Activated T-cell treated with anti-CD3 and anti-CD28 coated beads, Interleukin-2, amount 50 U/mL, for 72 hours (primary cell): Measurements from ENCODE around the gene INHBB. TPM values are rescaled to one million over a fixed set of nuclear protein-coding genes. Genes with fewer than 3 reads are reported as not detected.
"Not testable (repeated sequence)": the region's sequence is repeated elsewhere in the genome, so short reads cannot be mapped to it uniquely, and the experiment has no call there.

ENCODE experiments used
- ATAC-seq, 2 donors: fragments of 150-1000 bp; cut with Tn5 transposase; replicated peaks in 1 of 2; 2 replicates each; pipeline ENCODE4 v1.10.0; 2021; ENCODE audit warnings: moderate library complexity in 2 of 2, mild to moderate bottlenecking in 1 of 2
- DNase-seq, 2 donors: peaks; one replicate each; pipeline ENCODE4 v3.0.0; 2021 to 2022; ENCODE audit warnings: mixed read lengths in 1 of 2
- H3K27ac Mint-ChIP-seq: one replicate; pipeline ENCODE4 v1.8.0; 2022; ENCODE audit warnings: mild to moderate bottlenecking, moderate library complexity, mixed read lengths
- H3K27me3 Mint-ChIP-seq: one replicate; pipeline ENCODE4 v1.8.0; 2022; ENCODE audit warnings: low read depth, mixed read lengths
- H3K36me3 Mint-ChIP-seq, 2 donors: one replicate each; pipeline ENCODE4 v1.8.0; 2022; ENCODE audit warnings: mixed read lengths in 2 of 2, mild to moderate bottlenecking in 1 of 2; ENCODE audit not compliant: insufficient read depth in 2 of 2
- H3K4me1 Mint-ChIP-seq: one replicate; pipeline ENCODE4 v1.8.0; 2022; ENCODE audit warnings: low read depth, mixed read lengths
- H3K4me3 Mint-ChIP-seq, 2 donors: one replicate each; pipeline ENCODE4 v1.8.0; 2022; ENCODE audit warnings: mild to moderate bottlenecking in 2 of 2, mixed read lengths in 2 of 2, moderate library complexity in 2 of 2
- H3K9me3 Mint-ChIP-seq, 2 donors: one replicate each; pipeline ENCODE4 v1.8.0; 2022; ENCODE audit warnings: mixed read lengths in 2 of 2
- total RNA-seq, 2 donors: library from RNA; stranded (reverse); gene quantifications; one replicate each; pipeline ENCODE4 v1.2.3, GENCODE V29; 2022

Gene INHBB
- total RNA-seq, 2 donors from 2014 or later = not detected

DNA sequence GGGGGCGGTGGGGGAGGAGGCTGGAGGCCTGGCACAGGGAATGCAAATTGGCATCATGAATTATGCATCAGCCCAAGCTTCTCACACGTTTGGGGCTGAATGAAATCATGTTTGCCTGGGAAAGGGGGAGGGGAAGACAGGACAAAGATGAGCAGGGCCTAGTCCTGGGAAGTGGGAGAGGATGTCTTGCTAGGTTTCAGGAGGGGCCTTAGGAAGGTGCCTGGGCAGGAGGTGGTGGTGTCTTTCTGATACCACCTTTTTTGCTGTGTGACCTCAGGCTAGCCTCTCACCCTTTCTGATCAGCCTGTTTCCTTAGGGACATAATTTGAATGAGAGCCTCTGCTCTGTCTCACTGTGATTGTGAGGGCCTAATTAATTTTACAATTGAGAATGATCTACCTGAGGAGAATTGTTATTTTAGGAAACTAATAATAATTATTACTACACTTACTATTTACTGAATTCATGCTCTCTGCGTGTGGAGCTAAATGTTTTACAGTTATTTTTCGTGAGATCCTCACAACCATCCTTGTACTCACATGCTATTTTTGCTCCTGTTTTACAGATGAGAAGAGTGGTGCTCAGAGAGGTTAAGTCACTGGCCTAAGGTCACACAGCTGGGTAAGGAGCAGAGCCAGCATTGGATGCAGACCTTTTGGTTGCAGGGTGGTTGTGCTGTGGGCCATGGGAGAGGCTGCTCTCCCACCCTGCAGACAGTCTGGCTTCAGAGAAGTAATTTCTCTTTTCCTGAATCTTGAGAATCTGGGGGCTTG, 39.6 kb downstream of the INHBB start:
- no peaks in the 10 kb centered on the region for H3K27me3 Mint-ChIP-seq
- no peak overlapping the region for H3K4me3 Mint-ChIP-seq
- no peaks in the 10 kb centered on the region for H3K9me3 Mint-ChIP-seq
- no peak for DNase-seq
- ATAC-seq = no peak
- no peaks in the 10 kb centered on the region for H3K36me3 Mint-ChIP-seq
- no peak overlapping the region for H3K27ac Mint-ChIP-seq
- no peaks in the 10 kb centered on the region for H3K4me1 Mint-ChIP-seq

DNA sequence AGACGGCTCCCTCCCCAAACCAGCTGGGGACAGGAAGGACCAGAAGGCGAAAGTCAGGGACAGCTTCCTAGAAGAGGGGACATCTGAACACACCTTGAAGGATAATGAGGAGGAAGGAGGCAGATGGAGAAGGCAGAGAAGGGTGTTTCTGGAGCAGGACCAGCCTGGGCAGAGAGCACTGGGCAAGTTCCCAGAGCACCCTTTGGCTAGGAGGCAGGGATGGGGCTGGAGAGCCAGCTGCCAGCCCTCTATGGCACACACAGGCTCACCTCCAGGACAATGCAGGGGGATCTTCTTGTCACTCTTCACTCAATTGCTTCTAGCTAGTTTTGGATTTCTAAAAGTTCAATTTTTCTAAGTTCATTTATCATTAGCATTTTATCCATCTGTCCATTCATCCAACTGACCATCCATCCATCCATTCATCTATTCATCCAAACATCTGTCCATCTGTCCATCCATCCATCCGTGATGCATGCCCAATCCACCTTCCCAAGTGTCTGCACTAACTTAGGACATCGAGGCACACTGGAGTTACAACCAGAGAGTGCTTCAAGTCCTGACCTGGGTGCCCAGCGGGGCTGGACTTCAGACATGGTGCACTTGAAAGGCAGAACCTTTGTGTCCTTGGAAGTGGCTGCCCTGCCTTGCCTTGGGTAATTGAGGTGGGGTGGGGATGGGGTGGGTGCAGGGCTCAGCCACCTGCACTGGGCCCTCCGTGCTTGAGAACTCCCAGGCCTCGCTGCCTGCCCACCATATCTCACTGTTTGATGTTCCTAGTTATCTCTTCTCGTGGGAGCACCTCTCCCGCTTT, 42.5 kb downstream of the INHBB start:
- Mint-ChIP-seq H3K27me3 (no peaks in the 10 kb centered on the region), H3K9me3 (peaks cover 0 to 2% of the 10 kb centered on the region in 2 donors), H3K36me3 (no peaks in the 10 kb centered on the region), H3K4me1 (no peaks in the 10 kb centered on the region), H3K4me3 (no peak overlapping the region), H3K27ac (no peak overlapping the region)
- ATAC-seq (no peak), DNase-seq (no peak)

DNA sequence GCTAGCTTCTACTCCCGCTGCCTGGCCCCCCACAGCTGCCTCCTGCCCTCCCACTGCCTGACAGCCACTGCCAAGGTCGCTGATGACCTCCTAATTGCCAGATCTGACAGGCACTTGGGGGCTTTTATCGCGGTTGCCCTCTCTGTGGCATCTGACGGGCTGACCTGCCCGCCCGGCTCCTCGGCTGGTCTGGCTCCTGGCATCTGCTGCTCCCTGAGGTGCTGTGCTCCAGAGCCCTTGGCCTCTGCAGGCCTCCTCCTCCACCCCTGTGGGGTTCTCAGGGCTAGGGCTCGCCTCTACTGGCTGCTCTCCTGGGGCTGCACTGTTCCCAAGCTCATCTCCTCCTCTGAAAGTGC, 43.1 kb downstream of the INHBB start:
- Mint-ChIP-seq H3K9me3 (peaks cover 0 to 2% of the 10 kb centered on the region in 2 donors), H3K4me1 (no peaks in the 10 kb centered on the region), H3K27me3 (no peaks in the 10 kb centered on the region), H3K27ac (no peak overlapping the region), H3K36me3 (no peaks in the 10 kb centered on the region), H3K4me3 (no peak overlapping the region)
- DNase-seq (no peak), ATAC-seq (no peak)

DNA sequence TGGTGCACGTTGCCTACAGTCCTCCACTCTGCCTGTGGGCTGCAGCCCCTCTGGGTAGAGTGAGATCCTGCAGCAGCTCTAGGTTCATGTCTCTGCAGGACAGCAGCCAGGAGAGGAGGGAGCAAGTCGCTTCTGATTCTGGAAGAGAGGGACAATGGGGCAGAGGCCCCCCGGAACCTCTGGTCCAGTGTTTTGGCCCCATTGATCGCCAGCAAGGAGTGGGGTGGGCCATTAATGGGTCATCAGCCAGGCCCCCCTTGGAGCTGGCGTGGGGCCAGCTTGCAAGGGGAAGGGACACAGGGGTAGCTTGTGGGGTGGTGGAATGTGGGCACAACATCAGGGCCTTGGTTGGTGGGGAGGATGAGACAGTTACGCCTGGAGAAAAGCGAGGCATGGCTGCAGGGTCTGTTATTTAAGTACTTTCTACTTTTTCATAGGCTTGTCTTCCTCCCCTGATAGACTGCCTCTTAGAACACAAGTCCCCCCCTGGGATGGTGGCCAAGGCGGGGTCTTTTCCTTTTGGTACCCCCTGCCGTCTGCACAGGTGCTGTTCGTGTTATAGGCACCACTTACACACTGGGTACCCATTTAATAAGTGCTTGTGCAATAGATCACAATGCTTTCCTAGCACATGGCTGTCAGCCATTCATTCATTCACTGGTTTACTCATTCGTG, 44.6 kb downstream of the INHBB start:
- Mint-ChIP-seq H3K27me3 (no peaks in the 10 kb centered on the region), H3K36me3 (no peaks in the 10 kb centered on the region), H3K27ac (no peak overlapping the region), H3K9me3 (peaks cover 0 to 2% of the 10 kb centered on the region in 2 donors), H3K4me1 (no peaks in the 10 kb centered on the region), H3K4me3 (no peak overlapping the region)
- ATAC-seq (no peak), DNase-seq (no peak)

DNA sequence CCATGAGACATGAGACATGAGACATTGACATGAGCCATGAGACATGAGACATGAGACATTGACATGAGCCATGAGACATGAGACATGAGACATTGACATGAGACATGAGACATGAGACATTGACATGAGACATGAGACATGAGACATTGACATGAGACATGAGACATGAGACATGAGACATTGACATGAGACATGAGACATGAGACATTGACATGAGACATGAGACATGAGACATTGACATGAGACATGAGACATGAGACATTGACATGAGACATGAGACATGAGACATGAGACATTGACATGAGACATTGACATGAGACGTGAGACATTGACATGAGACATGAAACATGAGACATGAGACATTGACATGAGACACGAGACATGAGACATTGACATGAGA, 45.4 kb downstream of the INHBB start:
- H3K4me3 Mint-ChIP-seq, H3K36me3 Mint-ChIP-seq, H3K9me3 Mint-ChIP-seq: not testable (repeated sequence)

DNA sequence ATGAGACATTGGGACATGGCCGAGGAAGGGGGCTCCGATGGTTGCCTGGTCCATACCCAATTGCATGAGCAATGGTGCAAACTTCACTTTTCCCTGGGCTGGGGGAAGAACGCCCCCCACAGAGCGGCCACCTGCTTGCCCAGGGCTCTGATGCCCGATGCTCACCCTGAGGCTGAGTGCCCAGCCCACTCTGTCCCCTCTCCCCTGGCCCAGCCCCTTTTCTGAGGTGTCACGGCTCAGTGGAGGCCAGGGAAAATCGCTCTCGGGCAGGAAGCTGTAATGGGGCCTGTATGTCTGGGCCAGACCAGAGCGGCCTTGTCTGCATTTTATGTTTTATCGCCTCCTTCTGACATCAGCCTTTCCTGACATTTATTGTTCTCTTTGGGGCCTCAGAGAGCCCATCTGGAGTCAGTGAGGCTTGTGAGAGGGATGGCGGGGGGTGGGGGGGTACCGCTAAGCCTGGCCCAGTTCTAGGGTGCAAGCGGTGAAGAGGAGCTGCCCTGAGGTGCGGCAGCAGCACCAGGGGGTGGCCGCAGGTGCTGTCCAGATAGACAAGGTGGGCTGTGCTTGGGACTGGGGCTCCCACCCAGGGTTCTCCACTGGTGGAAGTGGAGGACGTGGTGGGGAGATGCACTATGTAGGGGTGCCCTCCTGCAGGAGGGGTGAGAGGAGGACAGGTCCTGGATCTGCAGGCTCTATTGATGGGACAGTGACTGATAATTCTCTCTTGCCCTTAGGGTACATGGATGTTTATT, 46.2 kb downstream of the INHBB start:
- no peak overlapping the region for H3K4me3 Mint-ChIP-seq
- H3K27me3 Mint-ChIP-seq = no peaks in the 10 kb centered on the region
- no peaks in the 10 kb centered on the region for H3K4me1 Mint-ChIP-seq
- H3K27ac Mint-ChIP-seq = no peak overlapping the region
- H3K36me3 Mint-ChIP-seq = no peaks in the 10 kb centered on the region
- peaks cover 0 to 2% of the 10 kb centered on the region in 2 donors for H3K9me3 Mint-ChIP-seq
- DNase-seq (no peak), ATAC-seq (no peak)

More for the DNA sequence above, 45.4 kb downstream of the INHBB start:
- not testable (repeated sequence) for DNase-seq, ATAC-seq, H3K27ac Mint-ChIP-seq, H3K27me3 Mint-ChIP-seq, H3K4me1 Mint-ChIP-seq

DNA sequence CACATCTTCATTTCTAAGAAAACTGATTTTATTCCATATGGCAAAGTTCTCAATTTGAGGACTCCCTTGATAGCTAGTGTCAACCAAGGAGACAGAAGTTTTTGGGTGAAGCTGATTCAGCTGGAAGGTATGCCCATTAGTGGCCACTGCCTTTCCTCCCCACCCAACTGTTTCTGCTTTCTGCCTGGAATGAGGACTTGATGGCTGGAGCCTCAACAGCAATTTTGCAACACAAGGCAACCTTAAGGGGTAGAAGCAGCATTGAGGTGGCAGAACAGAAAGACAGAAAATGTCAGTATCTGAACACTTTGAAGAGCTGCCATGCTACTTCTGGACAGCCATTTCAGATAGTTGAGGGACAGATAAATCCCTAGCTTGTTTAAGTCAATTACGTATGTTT, 47.0 kb downstream of the INHBB start:
- Mint-ChIP-seq H3K4me3 (no peak overlapping the region), H3K27ac (no peak overlapping the region), H3K9me3 (peaks cover 0 to 2% of the 10 kb centered on the region in 2 donors), H3K4me1 (no peaks in the 10 kb centered on the region), H3K27me3 (no peaks in the 10 kb centered on the region), H3K36me3 (no peaks in the 10 kb centered on the region)
- no peak for DNase-seq
- ATAC-seq = no peak

DNA sequence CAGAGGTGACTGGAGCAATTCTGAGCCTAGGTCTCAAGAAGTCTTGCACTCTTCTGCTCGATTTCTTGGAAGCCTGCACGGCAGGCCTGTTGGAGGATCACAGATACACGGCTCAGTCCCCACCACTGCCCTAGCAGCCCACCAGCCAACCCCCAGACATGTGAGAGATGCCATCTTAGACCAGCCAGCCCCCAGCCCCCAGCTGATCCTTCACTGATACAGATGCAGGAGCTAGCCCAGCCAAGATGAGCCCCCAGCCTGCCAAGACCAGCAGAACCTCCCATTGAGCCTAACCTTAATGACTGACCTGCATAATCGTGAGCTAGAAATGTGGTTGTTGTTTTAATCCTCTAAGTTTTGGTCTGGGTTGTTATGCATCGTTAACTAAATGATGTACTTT, 47.5 kb downstream of the INHBB start:
- no peak overlapping the region for H3K27ac Mint-ChIP-seq
- H3K36me3 Mint-ChIP-seq = no peaks in the 10 kb centered on the region
- no peak overlapping the region for H3K4me3 Mint-ChIP-seq
- ATAC-seq = no peak
- DNase-seq = no peak
- no peaks in the 10 kb centered on the region for H3K4me1 Mint-ChIP-seq
- no peaks in the 10 kb centered on the region for H3K27me3 Mint-ChIP-seq
- H3K9me3 Mint-ChIP-seq = peaks cover 0 to 2% of the 10 kb centered on the region in 2 donors

DNA sequence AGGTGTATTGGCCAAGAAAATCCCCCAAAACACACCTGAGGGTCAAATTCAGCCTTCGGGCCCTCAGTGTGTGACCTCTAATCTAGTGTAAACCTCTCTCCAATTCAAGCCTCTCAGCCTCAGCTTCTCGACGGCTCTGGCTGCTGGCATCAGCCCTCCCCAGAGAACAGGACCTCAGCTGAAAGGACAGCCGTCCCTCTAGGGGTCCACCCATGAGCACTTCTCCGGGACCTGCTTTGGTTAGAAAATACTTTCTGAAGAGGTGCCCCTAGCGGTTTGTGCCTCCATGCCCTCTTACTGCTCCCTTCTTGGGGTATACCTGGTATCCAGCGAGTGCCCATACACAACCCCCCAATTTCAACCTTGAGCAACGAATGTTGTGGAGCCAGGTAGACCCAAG, 48.8 kb downstream of the INHBB start:
- Mint-ChIP-seq H3K27me3 (no peaks in the 10 kb centered on the region), H3K36me3 (no peaks in the 10 kb centered on the region), H3K27ac (no peak overlapping the region), H3K9me3 (peaks cover 0 to 2% of the 10 kb centered on the region in 2 donors), H3K4me1 (no peaks in the 10 kb centered on the region), H3K4me3 (no peak overlapping the region)
- ATAC-seq (no peak), DNase-seq (no peak)

DNA sequence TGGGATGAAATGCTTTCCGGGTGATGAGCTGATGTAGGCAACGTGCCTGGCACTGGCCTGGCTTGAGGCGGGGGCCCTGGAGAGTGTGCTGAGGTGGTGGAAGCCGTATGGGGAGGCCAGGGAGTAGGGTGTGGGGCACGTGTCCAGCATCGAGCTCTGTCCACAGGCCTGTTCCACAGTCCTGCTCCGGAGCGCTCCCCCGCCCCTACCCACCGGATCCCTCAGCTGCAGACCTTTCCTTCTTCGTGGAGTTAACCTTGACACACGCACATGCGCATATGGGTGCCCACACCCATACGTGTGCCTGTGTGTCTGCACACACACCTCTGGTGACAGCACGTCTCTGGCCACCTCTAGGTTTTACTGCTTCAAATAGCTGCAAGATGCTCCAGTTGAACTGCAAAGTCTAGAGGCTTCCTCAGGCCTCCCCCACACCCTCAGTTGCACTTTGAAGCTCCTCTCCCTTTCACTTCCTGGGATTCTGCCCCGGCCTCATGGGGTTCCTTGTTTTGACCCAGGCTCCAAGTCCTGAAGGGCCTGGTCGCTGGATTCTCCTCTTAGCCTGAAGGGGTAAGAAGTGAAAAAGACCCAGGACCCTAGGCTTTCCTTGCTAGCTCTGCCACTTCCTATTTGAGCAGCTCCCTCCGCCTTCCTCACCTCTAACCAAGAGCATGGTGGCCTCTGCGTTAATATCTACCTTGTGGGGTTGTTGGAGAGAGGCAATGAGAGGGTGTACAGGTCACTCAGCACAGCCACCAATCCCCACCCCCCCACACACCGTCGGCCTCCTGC, 49.5 kb downstream of the INHBB start:
- H3K9me3 Mint-ChIP-seq = peaks cover 0 to 2% of the 10 kb centered on the region in 2 donors
- H3K4me3 Mint-ChIP-seq = no peak overlapping the region
- H3K36me3 Mint-ChIP-seq = no peaks in the 10 kb centered on the region
- ATAC-seq (no peak), DNase-seq (no peak)
- no peaks in the 10 kb centered on the region for H3K4me1 Mint-ChIP-seq
- no peaks in the 10 kb centered on the region for H3K27me3 Mint-ChIP-seq
- no peak overlapping the region for H3K27ac Mint-ChIP-seq

DNA sequence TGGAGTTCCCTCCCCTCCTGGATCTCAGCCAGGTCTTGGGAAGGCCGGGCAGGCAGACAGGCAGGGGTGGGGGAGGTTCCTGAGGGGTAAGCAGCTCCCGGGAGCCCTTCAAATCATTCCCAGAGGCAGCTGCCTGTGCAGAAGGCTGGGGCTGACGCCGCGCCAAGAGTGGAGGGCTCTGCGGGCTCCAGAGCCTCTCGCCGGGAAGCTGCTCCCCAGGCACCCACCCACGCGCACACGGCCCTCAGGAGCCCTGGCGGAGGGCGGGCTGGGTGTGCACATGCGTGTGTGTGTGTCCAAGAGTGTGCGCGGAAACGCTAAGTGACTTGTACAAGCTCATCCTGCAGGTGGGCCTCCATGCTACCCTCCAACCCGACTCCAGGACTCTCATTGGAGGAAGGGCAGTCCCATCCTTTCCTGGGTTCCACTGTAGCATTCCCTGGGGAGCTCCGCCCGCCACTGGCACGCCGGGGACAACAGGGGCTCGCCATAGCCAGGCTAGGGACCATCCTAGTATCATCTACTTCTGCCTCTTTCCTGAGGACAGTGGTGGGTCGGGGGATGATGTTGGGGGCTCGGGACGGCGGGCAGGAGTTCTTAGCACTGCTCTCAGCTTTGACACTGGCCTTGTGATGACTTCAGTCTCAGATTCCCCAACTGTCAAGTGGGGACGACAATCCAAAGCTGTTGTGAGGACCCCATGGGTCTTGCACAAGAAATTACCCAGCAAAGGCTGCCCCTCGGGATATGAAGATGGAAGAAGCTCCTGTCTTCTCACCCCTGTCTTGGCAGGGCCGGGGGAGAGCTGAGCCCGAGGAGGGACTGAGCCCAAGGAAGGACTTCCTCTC, 50.3 kb downstream of the INHBB start:
- H3K27me3 Mint-ChIP-seq = peaks cover 5% of the 10 kb centered on the region
- no peaks in the 10 kb centered on the region for H3K36me3 Mint-ChIP-seq
- no peak overlapping the region for H3K27ac Mint-ChIP-seq
- DNase-seq (no peak), ATAC-seq (no peak)
- H3K4me1 Mint-ChIP-seq = no peaks in the 10 kb centered on the region
- H3K4me3 Mint-ChIP-seq = no peak overlapping the region
- peaks cover 0 to 2% of the 10 kb centered on the region in 2 donors for H3K9me3 Mint-ChIP-seq
